ENCODE data around the gene NRCAM. TPM values are rescaled to one million over a fixed set of nuclear protein-coding genes. Genes with fewer than 3 reads are reported as not detected.

Gene NRCAM
- total RNA-seq, 1 donor from 2014 or later, result 11.0 TPM

DNA sequence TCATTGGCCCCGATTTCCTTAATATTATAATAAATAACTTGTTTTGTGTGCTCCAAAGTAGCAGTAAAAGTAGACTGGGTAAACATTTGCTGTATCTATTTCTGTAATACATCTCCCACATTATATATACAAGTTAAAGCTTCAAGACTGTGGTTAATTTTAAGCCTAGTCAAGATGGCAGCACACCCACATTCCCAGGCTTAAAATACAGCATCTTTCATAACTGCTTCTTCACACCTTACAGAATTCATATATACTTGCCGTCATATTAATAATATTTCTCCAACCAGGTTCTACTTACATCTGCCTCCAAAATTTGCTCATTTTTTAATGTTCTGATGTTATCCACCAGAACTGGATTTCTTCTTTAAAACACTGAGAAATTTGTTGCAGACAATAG lies 85.6 kb downstream of the NRCAM start:
- TF ChIP-seq, protein P1, sequence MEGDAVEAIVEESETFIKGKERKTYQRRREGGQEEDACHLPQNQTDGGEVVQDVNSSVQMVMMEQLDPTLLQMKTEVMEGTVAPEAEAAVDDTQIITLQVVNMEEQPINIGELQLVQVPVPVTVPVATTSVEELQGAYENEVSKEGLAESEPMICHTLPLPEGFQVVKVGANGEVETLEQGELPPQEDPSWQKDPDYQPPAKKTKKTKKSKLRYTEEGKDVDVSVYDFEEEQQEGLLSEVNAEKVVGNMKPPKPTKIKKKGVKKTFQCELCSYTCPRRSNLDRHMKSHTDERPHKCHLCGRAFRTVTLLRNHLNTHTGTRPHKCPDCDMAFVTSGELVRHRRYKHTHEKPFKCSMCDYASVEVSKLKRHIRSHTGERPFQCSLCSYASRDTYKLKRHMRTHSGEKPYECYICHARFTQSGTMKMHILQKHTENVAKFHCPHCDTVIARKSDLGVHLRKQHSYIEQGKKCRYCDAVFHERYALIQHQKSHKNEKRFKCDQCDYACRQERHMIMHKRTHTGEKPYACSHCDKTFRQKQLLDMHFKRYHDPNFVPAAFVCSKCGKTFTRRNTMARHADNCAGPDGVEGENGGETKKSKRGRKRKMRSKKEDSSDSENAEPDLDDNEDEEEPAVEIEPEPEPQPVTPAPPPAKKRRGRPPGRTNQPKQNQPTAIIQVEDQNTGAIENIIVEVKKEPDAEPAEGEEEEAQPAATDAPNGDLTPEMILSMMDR (conservative IDR thresholded peaks at IDR 0.05; ENCODE audit: low read depth, low read length), result no peak
- H3K4me3 ChIP-seq (ENCODE audit: low read depth, low read length), result no peak overlapping the region
- no peak for DNase-seq (ENCODE audit: low read depth)

DNA sequence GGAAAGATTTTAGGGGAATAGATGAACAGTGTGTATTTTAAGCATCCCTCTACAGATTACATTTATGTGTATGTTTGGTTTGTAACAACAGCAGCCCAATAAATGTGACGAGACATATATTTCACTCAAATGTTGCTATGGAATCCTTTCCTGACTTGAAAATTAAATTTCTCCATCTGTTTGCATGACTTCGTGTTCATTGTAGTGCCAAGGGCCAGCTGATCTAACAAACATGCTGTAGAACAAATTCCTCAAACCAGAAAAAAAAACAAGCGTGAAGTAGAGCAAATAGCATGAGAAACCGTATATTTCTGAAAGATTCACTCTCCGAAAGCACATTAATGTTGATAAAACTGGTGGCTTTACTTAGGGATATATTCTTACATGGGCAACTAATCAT lies 87.8 kb downstream of the NRCAM start:
- no peak overlapping the region for H3K4me3 ChIP-seq (ENCODE audit: low read depth, low read length)
- TF ChIP-seq, protein P1 (conservative IDR thresholded peaks at IDR 0.05; ENCODE audit: low read depth, low read length), result no peak
- no peak for DNase-seq (ENCODE audit: low read depth)

DNA sequence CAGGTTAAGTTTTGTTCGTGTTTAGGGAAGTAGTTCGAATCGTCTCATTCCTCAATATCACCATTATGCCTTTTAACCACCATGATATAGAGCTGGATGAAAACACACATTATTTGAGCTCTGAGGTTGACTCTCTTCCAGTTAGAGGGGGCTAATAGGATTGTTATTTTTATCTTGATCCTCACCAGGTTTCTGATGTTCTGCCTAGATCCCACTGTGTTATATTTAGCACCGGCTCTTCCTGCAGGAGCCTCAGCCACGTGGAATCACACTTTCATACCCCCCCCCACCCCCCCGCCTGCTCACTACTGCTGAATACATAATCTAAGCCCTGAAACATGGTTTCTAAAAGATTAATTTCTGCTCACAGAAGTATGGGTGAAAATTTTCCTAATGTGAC lies 88.3 kb downstream of the NRCAM start:
- no peak for DNase-seq (ENCODE audit: low read depth)
- H3K4me3 ChIP-seq (ENCODE audit: low read depth, low read length), result no peak overlapping the region
- TF ChIP-seq, protein P1 (conservative IDR thresholded peaks at IDR 0.05; ENCODE audit: low read depth, low read length), result no peak

DNA sequence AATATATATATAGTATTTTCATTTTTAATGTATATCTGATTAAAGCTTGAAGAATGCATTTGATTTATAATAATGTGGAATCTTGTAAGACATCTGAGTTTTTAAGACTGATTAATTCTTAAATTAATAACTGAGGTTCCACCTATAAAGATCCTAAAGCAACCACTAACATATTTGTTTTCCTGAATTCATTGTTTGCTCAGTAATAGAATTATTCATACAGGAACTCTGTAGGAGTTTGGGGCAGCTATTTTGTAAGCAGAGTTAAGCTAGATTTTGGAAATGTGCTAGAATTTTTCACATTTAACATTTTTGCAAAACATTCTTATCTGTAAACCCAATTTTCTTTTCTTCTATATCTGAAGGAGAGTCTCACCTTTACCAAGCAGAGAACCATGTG lies 88.9 kb downstream of the NRCAM start:
- H3K4me3 ChIP-seq (ENCODE audit: low read depth, low read length), result no peak overlapping the region
- TF ChIP-seq, protein P1 (conservative IDR thresholded peaks at IDR 0.05; ENCODE audit: low read depth, low read length), result no peak
- DNase-seq (ENCODE audit: low read depth), result no peak

DNA sequence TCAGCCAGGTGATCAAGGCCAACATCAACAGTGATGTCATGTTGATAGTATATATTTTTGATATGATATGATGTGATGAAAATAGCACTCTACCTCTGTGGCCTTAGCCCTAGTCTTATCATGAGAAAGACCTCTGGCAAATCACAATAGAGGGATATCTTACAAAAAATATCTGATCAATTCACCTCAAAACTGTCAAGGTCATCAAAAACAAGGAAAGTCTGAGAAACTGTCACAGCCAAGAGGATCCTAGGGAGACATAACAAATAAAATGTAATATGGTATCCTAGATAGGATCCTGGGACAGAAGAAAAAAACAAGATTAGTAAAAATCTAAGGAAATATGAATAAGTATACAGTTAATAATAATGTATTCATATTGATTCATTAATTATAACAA lies 92.6 kb downstream of the NRCAM start:
- DNase-seq (ENCODE audit: low read depth), result no peak

DNA sequence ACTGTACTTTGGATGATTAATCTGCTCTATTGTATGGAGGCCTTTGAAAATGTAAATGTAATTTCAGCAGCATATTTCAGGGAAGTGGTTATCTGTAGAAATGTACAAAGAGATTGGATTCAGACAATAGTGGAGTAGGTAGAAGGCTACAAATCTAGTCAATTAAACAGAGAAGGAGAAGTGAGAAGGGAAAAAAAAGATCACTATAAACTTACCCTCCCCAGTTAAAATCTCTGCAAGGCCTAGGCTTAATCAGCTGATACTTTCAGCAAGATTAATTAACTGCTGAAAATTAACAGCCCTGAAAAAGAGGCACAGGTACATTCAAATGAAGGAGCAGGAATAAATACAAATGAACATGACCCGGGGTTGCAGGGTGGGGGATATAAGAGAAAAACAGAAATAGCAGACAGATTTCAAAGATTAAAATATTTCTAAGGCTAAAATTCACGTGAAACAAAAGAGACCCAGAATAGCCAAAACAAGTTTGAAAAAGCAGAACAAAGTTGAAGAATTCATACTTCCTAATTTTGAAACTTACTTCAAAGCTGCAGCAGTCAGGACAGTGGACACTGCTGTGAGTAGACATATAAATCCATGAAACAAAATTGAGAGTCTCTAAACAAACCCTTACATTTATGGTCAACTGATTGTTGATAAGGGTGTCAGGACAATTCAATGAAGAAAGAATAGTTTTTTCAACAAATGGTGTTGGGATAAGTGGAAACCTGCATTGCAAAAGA lies 96.0 kb downstream of the NRCAM start:
- DNase-seq (ENCODE audit: low read depth), result no peak
- TF ChIP-seq, protein P1 (conservative IDR thresholded peaks at IDR 0.05; ENCODE audit: low read depth, low read length), result no peak
- no peak overlapping the region for H3K4me3 ChIP-seq (ENCODE audit: low read depth, low read length)

More for the DNA sequence above, 92.6 kb downstream of the NRCAM start:
- H3K4me3 ChIP-seq (ENCODE audit: low read depth, low read length), result no peak overlapping the region
- TF ChIP-seq, protein P1 (conservative IDR thresholded peaks at IDR 0.05; ENCODE audit: low read depth, low read length), result no peak

DNA sequence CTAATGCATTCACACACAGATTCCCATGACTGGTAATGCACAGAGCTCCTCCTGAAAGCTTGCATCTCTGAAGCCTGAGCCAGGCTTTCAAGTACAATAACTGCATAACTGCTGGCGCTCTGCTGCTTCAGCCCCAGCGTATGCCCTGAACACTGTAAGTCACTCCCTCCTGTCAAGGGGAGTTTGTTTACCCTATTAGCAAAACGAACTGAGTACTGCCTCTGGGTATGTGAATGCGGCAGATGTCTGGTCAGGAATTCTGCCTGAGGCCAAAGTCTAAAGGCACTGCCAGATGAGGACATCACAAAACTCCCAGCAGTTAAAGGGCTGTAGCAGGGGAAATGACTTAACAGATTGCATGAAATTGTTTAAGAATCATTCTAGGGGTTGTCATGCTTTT lies 97.7 kb downstream of the NRCAM start:
- peak; percentile 85 for DNase-seq (ENCODE audit: low read depth)
- no peak overlapping the region for H3K4me3 ChIP-seq (ENCODE audit: low read depth, low read length)
- TF ChIP-seq, protein P1 (conservative IDR thresholded peaks at IDR 0.05; ENCODE audit: low read depth, low read length), result no peak

All from epithelial cell of proximal tubule (primary cell).